ENCODE measurements around the gene ATP11A. TPM values are rescaled to one million over a fixed set of nuclear protein-coding genes. Genes with fewer than 3 reads are reported as not detected.
A peak's percentile ranks its signal among the peaks of the same experiment; 100 is the strongest.

ATP11A gene
- total RNA-seq, 4 donors from 2014 or later: 23.3 to 35.5 (median 31.1) TPM

DNA sequence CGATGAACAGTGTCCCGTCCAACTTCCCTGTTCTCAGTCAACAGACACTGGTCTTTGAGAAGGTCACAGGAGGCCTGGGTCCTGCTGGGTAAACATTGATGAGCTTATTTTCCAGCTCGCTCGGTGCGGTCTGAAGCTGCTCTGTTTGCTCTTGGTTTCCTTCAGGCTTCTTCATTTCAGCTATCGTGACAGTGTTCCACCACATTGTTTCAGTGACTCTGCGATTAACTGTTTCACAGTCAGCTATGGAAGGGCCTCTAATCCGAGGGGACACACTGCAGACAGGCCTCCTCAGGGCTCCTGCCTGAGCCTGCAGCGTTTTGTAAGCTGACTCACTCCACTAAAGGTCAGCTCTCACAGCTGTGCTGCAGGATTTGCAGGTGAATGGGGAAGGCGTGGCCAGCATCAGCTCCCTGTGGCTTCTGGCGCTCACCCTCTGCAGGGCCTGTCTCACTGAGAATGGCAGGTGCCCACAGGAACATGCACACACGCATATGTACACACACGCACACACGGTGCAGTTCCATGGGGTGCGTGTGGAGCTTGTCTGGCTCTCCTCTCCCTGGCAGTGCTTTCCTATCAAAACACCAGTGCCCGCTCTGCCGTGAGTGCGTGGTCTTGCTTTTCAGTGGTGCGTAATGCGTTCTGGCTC, 216.3 kb downstream of the ATP11A start:
- intact Hi-C loops (cut with DNase I; ENCODE audit: low total_unique reads): no loop called here
- WGBS, 2 donors: 74 to 78% methylated on average over 19 to 20 of the region's 20 CpGs
- DNase-seq (ENCODE audit: low spot score in 2 of 2): peak in 1 of 2 donors; percentile 83

DNA sequence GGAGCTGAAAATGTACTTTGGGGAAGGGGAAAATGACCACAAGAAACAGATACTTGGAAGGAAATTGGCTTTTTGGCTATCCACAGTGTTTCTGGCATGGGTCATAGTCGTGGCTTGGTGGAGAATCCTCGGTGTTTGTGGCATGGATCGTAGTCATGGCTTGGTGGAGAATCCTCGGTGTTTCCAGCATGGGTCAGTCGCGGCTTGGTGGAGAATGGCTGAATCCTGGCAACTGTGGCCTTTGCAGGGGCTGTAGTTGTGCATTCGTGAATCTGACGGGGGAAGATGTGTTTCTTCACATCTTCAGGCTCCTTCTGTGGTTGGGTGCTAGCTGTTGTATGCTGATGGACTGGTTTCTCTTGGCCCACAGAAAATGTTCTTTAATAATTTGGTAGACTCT, 217.4 kb downstream of the ATP11A start:
- peak in 1 of 2 donors; percentile 74 for DNase-seq (ENCODE audit: low spot score in 2 of 2)
- WGBS, 2 donors: 85 to 86% methylated on average over 8 of the region's 8 CpGs

More for the DNA sequence above, 216.3 kb downstream of the ATP11A start:
- TF ChIP-seq, protein P1, sequence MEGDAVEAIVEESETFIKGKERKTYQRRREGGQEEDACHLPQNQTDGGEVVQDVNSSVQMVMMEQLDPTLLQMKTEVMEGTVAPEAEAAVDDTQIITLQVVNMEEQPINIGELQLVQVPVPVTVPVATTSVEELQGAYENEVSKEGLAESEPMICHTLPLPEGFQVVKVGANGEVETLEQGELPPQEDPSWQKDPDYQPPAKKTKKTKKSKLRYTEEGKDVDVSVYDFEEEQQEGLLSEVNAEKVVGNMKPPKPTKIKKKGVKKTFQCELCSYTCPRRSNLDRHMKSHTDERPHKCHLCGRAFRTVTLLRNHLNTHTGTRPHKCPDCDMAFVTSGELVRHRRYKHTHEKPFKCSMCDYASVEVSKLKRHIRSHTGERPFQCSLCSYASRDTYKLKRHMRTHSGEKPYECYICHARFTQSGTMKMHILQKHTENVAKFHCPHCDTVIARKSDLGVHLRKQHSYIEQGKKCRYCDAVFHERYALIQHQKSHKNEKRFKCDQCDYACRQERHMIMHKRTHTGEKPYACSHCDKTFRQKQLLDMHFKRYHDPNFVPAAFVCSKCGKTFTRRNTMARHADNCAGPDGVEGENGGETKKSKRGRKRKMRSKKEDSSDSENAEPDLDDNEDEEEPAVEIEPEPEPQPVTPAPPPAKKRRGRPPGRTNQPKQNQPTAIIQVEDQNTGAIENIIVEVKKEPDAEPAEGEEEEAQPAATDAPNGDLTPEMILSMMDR (IDR thresholded peaks at IDR 0.05): no peak
- TF ChIP-seq POLR2A (IDR thresholded peaks at IDR 0.05): no peak
- no peak overlapping the region for H3K4me3 ChIP-seq (ENCODE audit: low read depth, poor library complexity, severe bottlenecking)

DNA sequence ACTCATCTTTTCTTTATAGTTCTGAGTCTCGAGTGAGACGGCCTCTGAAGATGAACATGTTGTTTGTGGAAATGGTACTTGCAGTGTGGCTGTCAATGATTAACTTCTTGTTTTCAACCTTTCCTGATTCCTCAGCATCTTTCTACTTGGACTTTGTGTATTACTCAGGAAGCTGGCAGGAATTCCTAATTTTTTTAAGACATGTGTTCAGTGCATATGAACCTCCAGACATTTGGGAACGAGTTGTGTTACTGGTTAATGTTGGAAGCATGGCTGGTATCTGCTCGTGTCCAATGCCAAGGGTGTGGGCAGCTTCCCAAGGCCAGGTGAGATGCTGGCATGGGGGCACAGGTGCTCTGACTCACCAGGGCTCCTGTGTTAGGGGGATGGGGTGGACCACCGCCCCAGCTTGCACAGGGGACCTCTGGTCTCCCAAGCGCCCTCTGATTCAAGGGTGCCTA, 218.1 kb downstream of the ATP11A start:
- DNase-seq (ENCODE audit: low spot score in 2 of 2): peak in 1 of 2 donors; percentile 39
- H3K4me3 ChIP-seq (ENCODE audit: low read depth, poor library complexity, severe bottlenecking): no peak overlapping the region
- 59 to 61% methylated on average over 6 of the region's 6 CpGs for WGBS, 2 donors
- intact Hi-C loops (cut with DNase I; ENCODE audit: low total_unique reads): no loop called here
- TF ChIP-seq POLR2A (IDR thresholded peaks at IDR 0.05): no peak
- TF ChIP-seq, protein P1 (IDR thresholded peaks at IDR 0.05): no peak

More for the DNA sequence above, 217.4 kb downstream of the ATP11A start:
- intact Hi-C loops (cut with DNase I; ENCODE audit: low total_unique reads): no loop called here
- H3K4me3 ChIP-seq (ENCODE audit: low read depth, poor library complexity, severe bottlenecking): no peak overlapping the region
- TF ChIP-seq, protein P1 (IDR thresholded peaks at IDR 0.05): no peak
- TF ChIP-seq POLR2A (IDR thresholded peaks at IDR 0.05): no peak

DNA sequence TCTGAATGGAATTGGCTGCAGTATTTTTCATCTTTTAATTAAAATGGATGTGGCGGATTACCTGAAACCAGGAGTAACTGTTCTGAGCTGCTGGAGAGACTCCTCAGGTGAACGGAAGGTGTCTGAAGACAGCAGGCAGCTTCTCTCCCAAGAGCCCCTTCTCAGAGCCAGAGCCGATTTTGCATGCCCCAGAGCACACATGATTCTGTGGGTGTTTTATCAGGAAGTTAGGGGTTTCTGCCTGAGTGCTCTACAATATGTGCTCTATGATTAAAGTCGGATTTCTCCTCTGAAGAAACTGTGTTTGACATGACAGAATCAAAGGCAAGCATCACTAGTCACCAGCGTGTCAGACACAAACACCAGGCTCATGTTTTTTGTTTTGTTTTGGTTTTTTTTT, 218.5 kb downstream of the ATP11A start:
- TF ChIP-seq, protein P1 (IDR thresholded peaks at IDR 0.05): no peak
- TF ChIP-seq POLR2A (IDR thresholded peaks at IDR 0.05): no peak
- no peak overlapping the region for H3K4me3 ChIP-seq (ENCODE audit: low read depth, poor library complexity, severe bottlenecking)
- intact Hi-C loops (cut with DNase I; ENCODE audit: low total_unique reads): no loop called here
- DNase-seq (ENCODE audit: low spot score in 2 of 2): peak in 1 of 2 donors; percentile 6
- 76 to 83% methylated on average over 5 of the region's 5 CpGs for WGBS, 2 donors

DNA sequence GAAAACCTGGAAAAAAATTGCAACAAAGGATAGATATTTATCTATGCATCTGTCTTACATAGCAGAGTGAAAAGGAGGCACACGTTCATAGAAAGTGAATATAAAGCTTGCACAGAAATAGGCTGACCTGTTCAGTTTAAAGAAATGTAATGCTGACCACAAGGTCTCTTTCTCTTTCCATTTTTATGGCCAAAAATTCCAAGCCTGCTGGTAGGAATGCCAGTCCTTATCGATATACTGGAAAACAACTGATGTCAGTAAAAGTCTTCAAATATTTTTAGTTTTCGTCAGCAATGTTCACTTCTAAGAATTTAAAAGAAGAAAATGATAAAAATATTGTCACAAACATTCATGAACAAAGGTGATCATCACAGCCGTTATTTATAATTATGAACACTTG, 220.2 kb downstream of the ATP11A start:
- H3K4me3 ChIP-seq (ENCODE audit: low read depth, poor library complexity, severe bottlenecking): no peak overlapping the region
- intact Hi-C loops (cut with DNase I; ENCODE audit: low total_unique reads): no loop called here
- TF ChIP-seq, protein P1 (IDR thresholded peaks at IDR 0.05): no peak
- no peak for TF ChIP-seq POLR2A (IDR thresholded peaks at IDR 0.05)
- 51 to 62% methylated on average over 4 of the region's 4 CpGs for whole genome bisulfite sequencing, 2 donors
- no peak for DNase-seq (ENCODE audit: low spot score in 2 of 2)
